Subcutaneous adipose tissue (tissue), 4 donors: ENCODE results near the gene UHMK1. TPM values are rescaled to one million over a fixed set of nuclear protein-coding genes. Genes with fewer than 3 reads are reported as not detected.

Experiments used
- CTCF ChIP-seq: fragments of 450-650 bp; IDR thresholded peaks from one replicate; pipeline ENCODE4 v1.5.1; 2016; ENCODE audit warnings: low read depth, mild to moderate bottlenecking, control low read depth, antibody characterized with exemption, moderate library complexity
- total RNA-seq, 4 donors: library from RNA; depleted of rRNA; stranded (reverse); fragments of >200 nt; gene quantifications; one replicate each; pipeline ENCODE4 v1.1.0, GENCODE V29; 2016

UHMK1 gene
- total RNA-seq, 4 donors from 2014 or later = 74.4 to 144 (median 84.6) TPM

- no peak for TF ChIP-seq CTCF
Observed at GRCh38 chr1:162561037-162561615, 63.5 kb downstream of the UHMK1 start.

- TF ChIP-seq CTCF = no peak
Observed at GRCh38 chr1:162561616-162562469, 64.2 kb downstream of the UHMK1 start, which contains the start of gene UAP1. Gene UAP1, plus strand, starts transcription at chr1:162561722. Its CDS starts 4,347 bp downstream, at chr1:162566069.

- no peak for TF ChIP-seq CTCF
Observed at GRCh38 chr1:162562470-162562828, 64.8 kb downstream of the UHMK1 start.

GRCh38 chr1:162564762-162565218 is 67.2 kb downstream of the UHMK1 start:
- no peak for TF ChIP-seq CTCF

- TF ChIP-seq CTCF = no peak
Observed at GRCh38 chr1:162565460-162565859, 67.8 kb downstream of the UHMK1 start.

- no peak for TF ChIP-seq CTCF
Observed at GRCh38 chr1:162566870-162567269, 69.3 kb downstream of the UHMK1 start.

- no peak for TF ChIP-seq CTCF
Observed at GRCh38 chr1:162568802-162569201, 71.2 kb downstream of the UHMK1 start.
